Cardiac muscle cell (in vitro differentiated cells and primary cell): Measurements from ENCODE around the gene STRN3. TPM values are rescaled to one million over a fixed set of nuclear protein-coding genes. Genes with fewer than 3 reads are reported as not detected.

Experiments
- DNase-seq, 2 donors: peaks; one replicate each; pipeline versions ENCODE4 v3.0.0 to v3.0.0-alpha.2; 2010 to 2017; ENCODE audit warnings: low read depth in 1 of 2, low spot score in 1 of 2
- H3K27ac ChIP-seq: fragments of 200-600 bp; sonication (generic); 2 replicates; pipeline ENCODE4 v1.5.1; 2016
- H3K27me3 ChIP-seq: fragments of 200-600 bp; sonication (generic); 2 replicates; pipeline ENCODE4 v1.6.0; 2016; ENCODE audit warnings: control low read depth
- H3K36me3 ChIP-seq: fragments of 200-600 bp; sonication (generic); 2 replicates; pipeline ENCODE4 v1.5.1; 2016; ENCODE audit warnings: control low read depth
- H3K4me1 ChIP-seq: fragments of 200-600 bp; sonication (generic); 2 replicates; pipeline ENCODE4 v1.8.1; 2017; ENCODE audit warnings: low read depth, mild to moderate bottlenecking, mixed run types
- H3K4me3 ChIP-seq: fragments of 200-600 bp; sonication (generic); 2 replicates; pipeline ENCODE4 v1.5.1; 2016; ENCODE audit warnings: mild to moderate bottlenecking
- H3K9me3 ChIP-seq: fragments of 200-600 bp; sonication (generic); 2 replicates; pipeline ENCODE4 v1.5.1; 2017; ENCODE audit warnings: low read depth, mild to moderate bottlenecking, control low read depth
- CTCF ChIP-seq: IDR thresholded peaks from 2 replicates; pipeline ENCODE4 v1.5.1; 2012; ENCODE audit warnings: low read depth, mild to moderate bottlenecking, low read length
- polyA plus RNA-seq: library from polyadenylated mRNA; unstranded; fragments of >200 nt; fragmentation: Nextera tagmentation; extraction: Ambion mirVana; gene quantifications from 2 replicates; pipeline ENCODE4 v1.2.1, GENCODE V29; 2016
- total RNA-seq: library from RNA; depleted of rRNA; stranded (reverse); fragments of >200 nt; gene quantifications from 2 replicates; pipeline ENCODE4 v1.2.3, GENCODE V29; 2016

Gene STRN3
- total and polyA plus RNA-seq, 2 experiments from 2014 or later, result 18.1 to 57.3 TPM

GRCh38 chr14:30872602-30873001, 153.6 kb downstream of the STRN3 start:
- H3K36me3 ChIP-seq, result no peaks in the 10 kb centered on the region
- H3K4me3 ChIP-seq, result no peak overlapping the region
- no peak overlapping the region for H3K27ac ChIP-seq
- H3K4me1 ChIP-seq, result no peaks in the 10 kb centered on the region
- no peak for DNase-seq
- H3K9me3 ChIP-seq, result no peaks in the 10 kb centered on the region
- TF ChIP-seq CTCF, result no peak
- H3K27me3 ChIP-seq, result peaks cover 54% of the 10 kb centered on the region

GRCh38 chr14:30869551-30870155, 156.5 kb downstream of the STRN3 start:
- no peak for DNase-seq
- peaks cover 26% of the 10 kb centered on the region for H3K27me3 ChIP-seq
- H3K4me1 ChIP-seq, result no peaks in the 10 kb centered on the region
- H3K36me3 ChIP-seq, result no peaks in the 10 kb centered on the region
- H3K27ac ChIP-seq, result no peak overlapping the region
- no peak for TF ChIP-seq CTCF
- no peaks in the 10 kb centered on the region for H3K9me3 ChIP-seq
- no peak overlapping the region for H3K4me3 ChIP-seq

GRCh38 chr14:30868736-30869135, 157.4 kb downstream of the STRN3 start:
- no peak for TF ChIP-seq CTCF
- Histone ChIP-seq H3K36me3 (no peaks in the 10 kb centered on the region), H3K27me3 (peaks cover 17% of the 10 kb centered on the region), H3K9me3 (no peaks in the 10 kb centered on the region), H3K27ac (no peak overlapping the region), H3K4me1 (no peaks in the 10 kb centered on the region), H3K4me3 (no peak overlapping the region)
- DNase-seq, result no peak

GRCh38 chr14:30864934-30865333, 161.2 kb downstream of the STRN3 start:
- no peak for TF ChIP-seq CTCF
- Histone ChIP-seq H3K9me3 (no peaks in the 10 kb centered on the region), H3K27me3 (no peaks in the 10 kb centered on the region), H3K27ac (no peak overlapping the region), H3K4me3 (no peak overlapping the region), H3K4me1 (no peaks in the 10 kb centered on the region), H3K36me3 (no peaks in the 10 kb centered on the region)
- DNase-seq, result no peak

GRCh38 chr14:30861200-30861599, 165.0 kb downstream of the STRN3 start:
- TF ChIP-seq CTCF, result no peak
- no peak overlapping the region for H3K4me3 ChIP-seq
- H3K9me3 ChIP-seq, result no peaks in the 10 kb centered on the region
- no peak overlapping the region for H3K27ac ChIP-seq
- H3K27me3 ChIP-seq, result no peaks in the 10 kb centered on the region
- H3K4me1 ChIP-seq, result no peaks in the 10 kb centered on the region
- no peak for DNase-seq
- no peaks in the 10 kb centered on the region for H3K36me3 ChIP-seq
